Kidney (tissue), 14 donors: ENCODE results near the gene NIPBL. TPM values are rescaled to one million over a fixed set of nuclear protein-coding genes. Genes with fewer than 3 reads are reported as not detected.
A peak's percentile ranks its signal among the peaks of the same experiment; 100 is the strongest.

Source experiments
- DNase-seq, 5 donors: peaks; one replicate each; pipeline ENCODE4 v3.0.0-alpha.2; 2013 to 2020
- FAIRE-seq: peaks from 2 replicates; lab custom pipeline; 2012; peaks lifted over from hg19 to GRCh38; lab: Jason Lieb, UNC
- H3K27ac ChIP-seq, 2 donors: one replicate each; pipeline ENCODE4 v1.7.0; 2013; ENCODE audit warnings: low read depth in 2 of 2, low read length in 2 of 2, inconsistent platforms in 1 of 2
- H3K27me3 ChIP-seq: one replicate; pipeline ENCODE4 v1.7.1; 2013; ENCODE audit warnings: low read length, inconsistent platforms; ENCODE audit not compliant: control insufficient read depth, insufficient read depth
- H3K36me3 ChIP-seq, 3 donors: one replicate each; pipeline versions ENCODE4 v1.7.0 to v1.7.1; 2013; ENCODE audit warnings: low read length in 3 of 3, control low read depth in 1 of 3, inconsistent platforms in 1 of 3; ENCODE audit not compliant: insufficient read depth in 3 of 3, control insufficient read depth in 2 of 3
- H3K4me1 ChIP-seq, 3 donors: one replicate each; pipeline versions ENCODE4 v1.7.0 to v1.7.1; 2013; ENCODE audit warnings: low read length in 3 of 3, inconsistent platforms in 1 of 3, low read depth in 1 of 3; ENCODE audit not compliant: control insufficient read depth in 2 of 3, insufficient read depth in 2 of 3
- H3K4me3 ChIP-seq, 3 donors: one replicate each; pipeline versions ENCODE4 v1.7.0 to v1.8.1; 2013; ENCODE audit warnings: low read length in 3 of 3, control low read depth in 1 of 3, inconsistent platforms in 1 of 3
- H3K9ac ChIP-seq, 3 donors: one replicate each; pipeline versions ENCODE4 v1.7.0 to v1.7.1; 2013; ENCODE audit warnings: low read length in 3 of 3, control low read depth in 1 of 3, inconsistent platforms in 1 of 3
- H3K9me3 ChIP-seq, 3 donors: one replicate each; pipeline versions ENCODE4 v1.7.0 to v1.7.1; 2013; ENCODE audit warnings: low read length in 3 of 3, control low read depth in 1 of 3, inconsistent platforms in 1 of 3; ENCODE audit not compliant: control insufficient read depth in 2 of 3, insufficient read depth in 1 of 3
- intact Hi-C: fragments of 100-400 bp; cut with DNase I; formaldehyde crosslinking; loops from one replicate; pipeline ENCODE4 v1.11.1; 2022
- polyA plus RNA-seq: library from polyadenylated mRNA; stranded (reverse); fragments of 350-450 nt; fragmentation: Illumina TruSeq; extraction: RNeasy Lipid Tissue Mini Kit (QIAGEN cat#74804); gene quantifications from one replicate; pipeline ENCODE4 v1.2.3, GENCODE V29; 2014; ENCODE audit warnings: low read depth, low replicate concordance; ENCODE audit not compliant: insufficient read depth
- total RNA-seq: library from RNA; stranded (reverse); fragmentation: NEBNext Ultra II Directional; extraction: Animal tissue kit (Norgen Biotek cat#: 25700); gene quantifications from one replicate; pipeline ENCODE4 v1.2.1, GENCODE V29; 2021
- TF ChIP-seq, protein P1 (sequence below): IDR thresholded peaks from 3 replicates; pipeline ENCODE4 v1.5.1; 2012; ENCODE audit warnings: mild to moderate bottlenecking, moderate library complexity, borderline replicate concordance; ENCODE audit not compliant: insufficient read depth; ENCODE audit errors: extremely low read depth
- donor health status: control.
- donor health status: control.
- donor health status: control.
- donor health status: control.
- donor health status: control.
- donor health status: DM: yes; HTN: yes; CAD: no.
- donor health status: Normal renal cell carcinoma (clear cell type).

Gene NIPBL
- total and polyA plus RNA-seq, 2 donors from 2014 or later: 12.4 to 65.5 TPM

DNA sequence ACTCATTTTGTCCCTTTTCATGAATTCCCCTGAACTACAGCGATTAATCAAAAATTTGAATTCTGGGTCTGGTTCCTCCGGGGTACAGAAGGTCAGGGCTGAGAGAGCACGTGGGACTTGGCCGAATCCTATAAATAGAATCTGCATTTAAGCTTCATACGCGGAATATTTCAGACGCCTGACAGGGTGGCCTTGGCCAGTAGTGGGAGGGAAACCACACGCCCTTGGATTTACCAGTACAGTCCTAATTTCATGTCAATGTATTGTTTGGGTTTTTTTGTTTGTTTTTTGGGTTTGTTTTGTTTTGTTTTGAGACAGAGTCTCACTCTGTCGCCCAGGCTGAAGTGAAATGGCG is 21.5 kb upstream of the NIPBL start:
- no peaks in the 10 kb centered on the region for H3K9me3 ChIP-seq
- H3K27me3 ChIP-seq: no peaks in the 10 kb centered on the region
- H3K27ac ChIP-seq: no peak overlapping the region
- no peaks in the 10 kb centered on the region for H3K4me1 ChIP-seq
- no peak overlapping the region for H3K4me3 ChIP-seq
- no peaks in the 10 kb centered on the region for H3K36me3 ChIP-seq
- DNase-seq (no peak), FAIRE-seq (no peak)
- intact Hi-C loops: no loop called here
- TF ChIP-seq, protein P1, sequence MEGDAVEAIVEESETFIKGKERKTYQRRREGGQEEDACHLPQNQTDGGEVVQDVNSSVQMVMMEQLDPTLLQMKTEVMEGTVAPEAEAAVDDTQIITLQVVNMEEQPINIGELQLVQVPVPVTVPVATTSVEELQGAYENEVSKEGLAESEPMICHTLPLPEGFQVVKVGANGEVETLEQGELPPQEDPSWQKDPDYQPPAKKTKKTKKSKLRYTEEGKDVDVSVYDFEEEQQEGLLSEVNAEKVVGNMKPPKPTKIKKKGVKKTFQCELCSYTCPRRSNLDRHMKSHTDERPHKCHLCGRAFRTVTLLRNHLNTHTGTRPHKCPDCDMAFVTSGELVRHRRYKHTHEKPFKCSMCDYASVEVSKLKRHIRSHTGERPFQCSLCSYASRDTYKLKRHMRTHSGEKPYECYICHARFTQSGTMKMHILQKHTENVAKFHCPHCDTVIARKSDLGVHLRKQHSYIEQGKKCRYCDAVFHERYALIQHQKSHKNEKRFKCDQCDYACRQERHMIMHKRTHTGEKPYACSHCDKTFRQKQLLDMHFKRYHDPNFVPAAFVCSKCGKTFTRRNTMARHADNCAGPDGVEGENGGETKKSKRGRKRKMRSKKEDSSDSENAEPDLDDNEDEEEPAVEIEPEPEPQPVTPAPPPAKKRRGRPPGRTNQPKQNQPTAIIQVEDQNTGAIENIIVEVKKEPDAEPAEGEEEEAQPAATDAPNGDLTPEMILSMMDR: no peak
- no peak overlapping the region for H3K9ac ChIP-seq

DNA sequence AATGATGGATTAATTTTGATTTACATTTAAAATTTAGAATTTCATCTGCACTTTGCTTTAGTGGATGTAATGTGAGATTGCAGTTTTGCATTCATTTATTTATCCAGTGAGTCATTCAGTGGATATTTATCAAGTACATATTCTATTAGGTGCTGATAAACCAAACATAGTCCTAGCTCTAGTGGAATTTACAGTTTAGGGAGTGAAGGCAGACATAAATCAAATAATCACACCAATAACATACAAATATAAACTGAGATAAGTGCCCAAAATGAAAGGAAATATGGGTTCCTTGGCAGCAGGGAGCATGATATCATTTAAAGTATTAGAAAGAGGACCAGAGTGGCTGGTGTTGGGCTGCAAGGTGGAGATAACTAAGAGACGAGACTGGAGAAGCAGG is 14.7 kb upstream of the NIPBL start:
- Histone ChIP-seq H3K27ac (no peak overlapping the region), H3K4me3 (no peak overlapping the region), H3K4me1 (no peaks in the 10 kb centered on the region), H3K27me3 (no peaks in the 10 kb centered on the region), H3K9me3 (no peaks in the 10 kb centered on the region), H3K36me3 (no peaks in the 10 kb centered on the region), H3K9ac (no peak overlapping the region)
- intact Hi-C loops: no loop called here
- DNase-seq (no peak), FAIRE-seq (peak; percentile 6)
- TF ChIP-seq, protein P1: no peak

DNA sequence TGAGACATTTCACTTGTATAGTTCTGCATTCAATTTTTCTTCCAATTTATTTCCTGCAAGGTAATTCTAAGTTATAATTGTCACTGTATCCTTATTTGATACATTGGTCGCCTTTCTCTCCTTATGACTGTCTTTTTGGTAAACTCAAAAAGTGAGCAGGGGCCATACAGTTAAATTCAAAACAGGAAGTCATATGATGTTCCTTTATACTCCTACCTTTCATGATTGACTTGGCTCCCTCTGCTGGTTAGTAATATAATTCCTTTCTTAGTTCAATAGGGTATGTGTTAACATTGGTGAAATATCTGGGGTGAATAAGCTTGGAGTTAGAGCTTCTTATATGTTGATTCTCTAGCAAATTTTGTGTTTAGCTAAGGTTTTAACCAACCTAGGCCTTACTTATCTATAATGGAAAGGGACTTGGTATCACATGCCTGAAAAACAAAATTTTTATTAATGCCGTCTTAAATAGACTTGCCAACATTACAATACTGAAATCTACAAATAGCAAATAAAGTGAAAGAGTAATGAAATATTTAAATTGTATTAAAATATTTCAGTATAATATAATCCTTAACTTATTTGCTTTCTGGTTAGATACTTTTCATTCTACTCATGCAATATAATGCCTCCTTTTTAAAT is 6.0 kb upstream of the NIPBL start:
- Histone ChIP-seq H3K27me3 (no peaks in the 10 kb centered on the region), H3K9ac (no peak overlapping the region), H3K4me3 (no peak overlapping the region), H3K4me1 (peaks cover 2 to 13% (median 4%) of the 10 kb centered on the region in 3 donors), H3K9me3 (no peaks in the 10 kb centered on the region), H3K27ac (no peak overlapping the region), H3K36me3 (no peaks in the 10 kb centered on the region)
- FAIRE-seq: peak; percentile 95
- TF ChIP-seq, protein P1: peak; percentile 47
- intact Hi-C loops: no loop called here
- DNase-seq: peak in 2 of 5 donors; percentile 75 to 78
